GM23248 (cell line): Measurements from ENCODE around the gene CKM. TPM values are rescaled to one million over a fixed set of nuclear protein-coding genes. Genes with fewer than 3 reads are reported as not detected.

Experiments
- DNase-seq: peaks from one replicate; pipeline ENCODE4 v3.0.0-alpha.2; 2015
- H2AFZ ChIP-seq: fragments of 200-600 bp; sonication (generic); 2 replicates; pipeline ENCODE4 v1.6.1; 2016; ENCODE audit warnings: antibody characterized with exemption
- H3F3A ChIP-seq: fragments of 200-600 bp; sonication (generic); 2 replicates; pipeline ENCODE4 v1.6.1; 2016; ENCODE audit warnings: mild to moderate bottlenecking, antibody characterized with exemption, mixed run types; ENCODE audit not compliant: insufficient read depth
- H3K27ac ChIP-seq: fragments of 200-600 bp; sonication (generic); 2 replicates; pipeline ENCODE4 v1.5.1; 2016; ENCODE audit warnings: mild to moderate bottlenecking
- H3K27me3 ChIP-seq: fragments of 200-600 bp; sonication (generic); replicated peaks from 2 replicates; pipeline ENCODE4 v1.6.1; 2016; ENCODE audit warnings: mild to moderate bottlenecking; ENCODE audit not compliant: insufficient read depth
- H3K36me3 ChIP-seq: fragments of 200-600 bp; sonication (generic); 2 replicates; pipeline ENCODE4 v1.6.1; 2016; ENCODE audit warnings: low read depth, mild to moderate bottlenecking
- H3K4me1 ChIP-seq: fragments of 200-600 bp; sonication (generic); 2 replicates; pipeline ENCODE4 v1.6.1; 2016; ENCODE audit warnings: mild to moderate bottlenecking; ENCODE audit not compliant: insufficient read depth
- H3K4me2 ChIP-seq: fragments of 200-600 bp; sonication (generic); one replicate; pipeline ENCODE4 v1.6.1; 2016; ENCODE audit warnings: mild to moderate bottlenecking; ENCODE audit not compliant: unreplicated experiment
- H3K4me3 ChIP-seq: fragments of 200-600 bp; sonication (generic); 2 replicates; pipeline ENCODE4 v1.5.1; 2016; ENCODE audit warnings: mild to moderate bottlenecking
- H3K79me2 ChIP-seq: fragments of 200-600 bp; sonication (generic); 2 replicates; pipeline ENCODE4 v1.6.1; 2016; ENCODE audit warnings: mild to moderate bottlenecking; ENCODE audit not compliant: insufficient read depth
- H3K9ac ChIP-seq: fragments of 200-600 bp; sonication (generic); 2 replicates; pipeline ENCODE4 v1.6.1; 2016; ENCODE audit warnings: mild to moderate bottlenecking
- H3K9me2 ChIP-seq: fragments of 200-600 bp; sonication (generic); 2 replicates; pipeline ENCODE4 v1.6.1; 2016; ENCODE audit warnings: mixed run types, mild to moderate bottlenecking, moderate library complexity; ENCODE audit not compliant: insufficient read depth
- H3K9me3 ChIP-seq: fragments of 200-600 bp; sonication (generic); one replicate; pipeline ENCODE4 v1.6.1; 2017; ENCODE audit warnings: low read depth
- H4K20me1 ChIP-seq: fragments of 200-600 bp; sonication (generic); 2 replicates; pipeline ENCODE4 v1.6.0; 2016; ENCODE audit not compliant: insufficient read depth
- EZH2 ChIP-seq: fragments of 200-600 bp; sonication (generic); IDR thresholded peaks from 2 replicates; pipeline ENCODE4 v1.6.1; 2018; ENCODE audit warnings: antibody characterized with exemption, mild to moderate bottlenecking; ENCODE audit not compliant: insufficient read depth, poor library complexity, severe bottlenecking
- EZH2phosphoT487 ChIP-seq: fragments of 200-600 bp; sonication (generic); IDR thresholded peaks from 2 replicates; pipeline ENCODE4 v1.6.1; 2018; ENCODE audit warnings: antibody characterized with exemption, moderate library complexity, mild to moderate bottlenecking, low read depth; ENCODE audit not compliant: insufficient read depth
- WGBS, 2 experiments: methylation state at CpG; one replicate each; pipeline ENCODE4 v1.1.6; 2015 to 2017; ENCODE audit warnings: low lambda C conversion rate in 2 of 2, low coverage in 1 of 2; ENCODE audit errors: missing lambda C conversion rate in 2 of 2; 5-methylcytosine and 5-hydroxymethylcytosine counted together
- in situ Hi-C: fragments of 300-500 bp; cut with MboI; formaldehyde crosslinking; loops from 2 replicates; pipeline ENCODE4 v1.15.0; 2020
- polyA plus RNA-seq: library from polyadenylated mRNA; unstranded; fragments of >200 nt; fragmentation: Nextera tagmentation; extraction: Ambion mirVana; gene quantifications from 2 replicates; pipeline ENCODE4 v1.2.1, GENCODE V29; 2016
- total RNA-seq: library from RNA; depleted of rRNA; stranded (reverse); fragments of >200 nt; shearing (Covaris generic); gene quantifications from 2 replicates; pipeline ENCODE4 v1.2.3, GENCODE V29; 2014

Gene CKM
- total and polyA plus RNA-seq, 2 experiments from 2014 or later = not detected

- H3K27me3 ChIP-seq = no peaks in the 10 kb centered on the region
- no peak overlapping the region for H2AFZ ChIP-seq
- no peak overlapping the region for H3K4me3 ChIP-seq
- no peak for DNase-seq
- no peak overlapping the region for H3K4me2 ChIP-seq
- TF ChIP-seq EZH2phosphoT487 = no peak
- TF ChIP-seq EZH2 = no peak
- no peak overlapping the region for H3K9ac ChIP-seq
- no peaks in the 10 kb centered on the region for H3K79me2 ChIP-seq
- no peaks in the 10 kb centered on the region for H3K9me3 ChIP-seq
- H3K27ac ChIP-seq = no peak overlapping the region
- WGBS, 2 experiments = 88 to 92% methylated on average over 4 of the region's 4 CpGs
- in situ Hi-C loops = no loop called here
- no peaks in the 10 kb centered on the region for H3F3A ChIP-seq
- no peaks in the 10 kb centered on the region for H3K4me1 ChIP-seq
- no peaks in the 10 kb centered on the region for H4K20me1 ChIP-seq
- no peaks in the 10 kb centered on the region for H3K9me2 ChIP-seq
- peaks cover 23% of the 10 kb centered on the region for H3K36me3 ChIP-seq
Observed at GRCh38 chr19:45293682-45294081, 29.0 kb downstream of the CKM start.

GRCh38 chr19:45291834-45292233 lies 30.8 kb downstream of the CKM start:
- in situ Hi-C loops = no loop called here
- 100% methylated on average over 1 of the region's 1 CpG for WGBS, 2 experiments

GRCh38 chr19:45290381-45290931 lies 32.2 kb downstream of the CKM start:
- no peaks in the 10 kb centered on the region for H3K9me2 ChIP-seq
- H3K36me3 ChIP-seq = peaks cover 12% of the 10 kb centered on the region; the same call in 1 of the 2 replicates
- no peaks in the 10 kb centered on the region for H3F3A ChIP-seq
- no peaks in the 10 kb centered on the region for H3K9me3 ChIP-seq
- no peaks in the 10 kb centered on the region for H3K4me1 ChIP-seq
- no peak for TF ChIP-seq EZH2
- TF ChIP-seq EZH2phosphoT487 = no peak
- no peak overlapping the region for H3K9ac ChIP-seq
- H2AFZ ChIP-seq = no peak overlapping the region
- H3K27me3 ChIP-seq = no peaks in the 10 kb centered on the region
- no peak overlapping the region for H3K27ac ChIP-seq
- no peaks in the 10 kb centered on the region for H4K20me1 ChIP-seq
- H3K79me2 ChIP-seq = no peaks in the 10 kb centered on the region
- 97 to 98% methylated on average over 6 of the region's 6 CpGs for WGBS, 2 experiments
- H3K4me3 ChIP-seq = no peak overlapping the region
- in situ Hi-C loops = no loop called here
- no peak overlapping the region for H3K4me2 ChIP-seq
- DNase-seq = no peak

More at GRCh38 chr19:45291834-45292233, 30.8 kb downstream of the CKM start:
- Histone ChIP-seq H3K79me2 (no peaks in the 10 kb centered on the region), H3K9me2 (no peaks in the 10 kb centered on the region), H3K9me3 (no peaks in the 10 kb centered on the region), H3F3A (no peaks in the 10 kb centered on the region), H3K27ac (no peak overlapping the region), H3K4me2 (no peak overlapping the region), H3K36me3 (peaks cover 23% of the 10 kb centered on the region), H3K4me1 (no peaks in the 10 kb centered on the region), H4K20me1 (no peaks in the 10 kb centered on the region), H3K27me3 (no peaks in the 10 kb centered on the region), H3K9ac (no peak overlapping the region), H3K4me3 (no peak overlapping the region), H2AFZ (no peak overlapping the region)
- no peak for DNase-seq
- TF ChIP-seq EZH2 (no peak), EZH2phosphoT487 (no peak)

GRCh38 chr19:45283443-45284033 lies 39.1 kb downstream of the CKM start:
- Histone ChIP-seq H3K27me3 (no peaks in the 10 kb centered on the region), H3K4me3 (no peak overlapping the region), H3K9me2 (no peaks in the 10 kb centered on the region), H3F3A (no peaks in the 10 kb centered on the region), H3K36me3 (peaks cover 14% of the 10 kb centered on the region; the same call in 1 of the 2 replicates), H3K9ac (no peak overlapping the region), H2AFZ (no peak overlapping the region), H4K20me1 (no peaks in the 10 kb centered on the region), H3K27ac (no peak overlapping the region), H3K79me2 (no peaks in the 10 kb centered on the region), H3K9me3 (no peaks in the 10 kb centered on the region), H3K4me2 (no peak overlapping the region), H3K4me1 (no peaks in the 10 kb centered on the region)
- in situ Hi-C loops = no loop called here
- WGBS, 2 experiments = 57% methylated on average over 7 of the region's 7 CpGs
- TF ChIP-seq EZH2 = no peak
- TF ChIP-seq EZH2phosphoT487 = no peak
- DNase-seq = peak; percentile 24
